Endodermal cell (in vitro differentiated cells): Measurements from ENCODE around the gene PLB1. TPM values are rescaled to one million over a fixed set of nuclear protein-coding genes. Genes with fewer than 3 reads are reported as not detected.

Experiments
- DNase-seq: peaks from one replicate; pipeline ENCODE4 v3.0.0-alpha.2; 2017
- H3K27ac ChIP-seq: 2 replicates; pipeline ENCODE4 v1.5.1; 2013; ENCODE audit warnings: mild to moderate bottlenecking, low read depth, low read length, moderate library complexity
- H3K27me3 ChIP-seq: 2 replicates; pipeline ENCODE4 v1.6.1; 2013; ENCODE audit warnings: mild to moderate bottlenecking, low read length, moderate library complexity; ENCODE audit not compliant: insufficient read depth, control insufficient read depth, poor library complexity, severe bottlenecking
- H3K36me3 ChIP-seq: 2 replicates; pipeline ENCODE4 v1.7.0; 2013; ENCODE audit warnings: mild to moderate bottlenecking, low read length, moderate library complexity; ENCODE audit not compliant: control insufficient read depth, insufficient read depth
- H3K4me1 ChIP-seq: one replicate; pipeline ENCODE4 v1.7.0; 2013; ENCODE audit warnings: low read length; ENCODE audit not compliant: control insufficient read depth, insufficient read depth
- H3K4me3 ChIP-seq: 2 replicates; pipeline ENCODE4 v1.5.1; 2013; ENCODE audit warnings: mild to moderate bottlenecking, low read length, moderate library complexity
- H3K9ac ChIP-seq: 2 replicates; pipeline ENCODE4 v1.6.1; 2013; ENCODE audit warnings: mild to moderate bottlenecking, low read length, moderate library complexity; ENCODE audit not compliant: poor library complexity, severe bottlenecking; ENCODE audit errors: extremely low read depth
- H3K9me3 ChIP-seq: 2 replicates; pipeline ENCODE4 v1.6.1; 2013; ENCODE audit warnings: mild to moderate bottlenecking, low read length, moderate library complexity; ENCODE audit not compliant: control insufficient read depth
- H3K27ac Mint-ChIP-seq: 2 replicates; pipeline ENCODE4 v1.8.0; 2020; ENCODE audit warnings: mixed read lengths
- H3K27me3 Mint-ChIP-seq: 2 replicates; pipeline ENCODE4 v1.8.0; 2021; ENCODE audit warnings: mild to moderate bottlenecking, mixed read lengths; ENCODE audit not compliant: insufficient read depth
- H3K36me3 Mint-ChIP-seq: 2 replicates; pipeline ENCODE4 v1.8.0; 2020; ENCODE audit warnings: low read depth, mixed read lengths
- H3K4me1 Mint-ChIP-seq: 2 replicates; pipeline ENCODE4 v1.8.0; 2020; ENCODE audit warnings: mixed read lengths
- H3K4me3 Mint-ChIP-seq: 2 replicates; pipeline ENCODE4 v1.8.0; 2020; ENCODE audit warnings: mild to moderate bottlenecking, moderate library complexity, mixed read lengths
- H3K9me3 Mint-ChIP-seq: 2 replicates; pipeline ENCODE4 v1.8.0; 2020; ENCODE audit warnings: mild to moderate bottlenecking, mixed read lengths
- WGBS, 2 experiments: methylation state at CpG; one replicate each; pipeline versions ENCODE4 v1.1.5 to v1.1.7; 2013; ENCODE audit warnings: missing lambda C conversion rate in 2 of 2, mixed read lengths in 1 of 2; ENCODE audit not compliant: insufficient coverage in 1 of 2, insufficient read length in 1 of 2; 5-methylcytosine and 5-hydroxymethylcytosine counted together
- total RNA-seq, 2 donors: library from RNA; stranded (reverse); fragmentation: NEBNext Ultra II Directional in 1 of 2; extraction: Animal tissue kit (Norgen Biotek cat#: 25700) in 1 of 2; gene quantifications; 2 replicates in 1 of 2; 3 replicates in 1 of 2; pipeline ENCODE4 v1.2.1, GENCODE V29; 2021
- TF ChIP-seq, protein P1 (sequence below): fragments of 200-600 bp; sonication (generic); conservative IDR thresholded peaks from 2 replicates; pipeline ENCODE4 v1.5.0; 2021; ENCODE audit warnings: antibody characterized with exemption, mild to moderate bottlenecking

The PLB1 gene
- total RNA-seq, 2 donors from 2014 or later = 0.35 to 0.38 TPM

DNA sequence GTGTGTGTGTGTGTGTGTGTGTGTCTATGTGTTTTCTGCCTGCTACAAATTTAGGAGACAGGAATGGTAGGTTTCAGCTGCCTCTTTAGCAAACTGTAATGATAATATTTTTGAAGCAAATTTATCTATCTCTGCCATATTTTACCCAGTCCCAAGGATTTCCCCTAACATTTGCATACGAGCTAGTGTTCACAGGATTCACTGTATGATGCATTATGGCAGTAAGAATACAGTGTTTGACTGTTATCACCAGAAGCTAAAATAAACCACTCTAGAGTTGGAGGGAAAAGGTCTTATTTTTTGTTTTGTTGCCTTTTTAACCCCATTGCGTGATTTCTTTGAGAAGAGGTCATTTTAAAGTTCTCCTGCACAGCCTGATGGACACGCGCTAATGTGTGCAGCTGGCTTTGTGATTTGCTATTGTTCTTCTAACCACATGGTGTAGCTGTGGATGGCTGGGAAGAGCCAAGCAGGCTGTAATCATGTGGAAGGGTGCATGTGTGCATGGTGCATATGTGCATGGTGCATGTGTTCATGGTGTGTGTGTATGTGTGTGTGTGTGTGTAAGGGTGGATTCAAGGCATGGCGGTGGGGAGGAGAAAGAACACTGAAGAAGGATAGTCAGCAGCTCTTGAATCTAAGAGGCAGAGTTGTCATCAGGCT is 62.4 kb downstream of the PLB1 start:
- H3K36me3 Mint-ChIP-seq = no peaks in the 10 kb centered on the region
- H3K27me3 Mint-ChIP-seq = peaks cover 4% of the 10 kb centered on the region
- peaks cover 20% of the 10 kb centered on the region for H3K4me1 Mint-ChIP-seq
- no peaks in the 10 kb centered on the region for H3K9me3 Mint-ChIP-seq
- H3K27ac ChIP-seq = no peak overlapping the region
- H3K36me3 ChIP-seq = no peaks in the 10 kb centered on the region
- H3K4me3 Mint-ChIP-seq = no peak overlapping the region
- WGBS, 2 experiments = 88 to 97% methylated on average over 4 to 5 of the region's 5 CpGs
- no peaks in the 10 kb centered on the region for H3K9me3 ChIP-seq
- no peak overlapping the region for H3K27ac Mint-ChIP-seq
- TF ChIP-seq, protein P1, sequence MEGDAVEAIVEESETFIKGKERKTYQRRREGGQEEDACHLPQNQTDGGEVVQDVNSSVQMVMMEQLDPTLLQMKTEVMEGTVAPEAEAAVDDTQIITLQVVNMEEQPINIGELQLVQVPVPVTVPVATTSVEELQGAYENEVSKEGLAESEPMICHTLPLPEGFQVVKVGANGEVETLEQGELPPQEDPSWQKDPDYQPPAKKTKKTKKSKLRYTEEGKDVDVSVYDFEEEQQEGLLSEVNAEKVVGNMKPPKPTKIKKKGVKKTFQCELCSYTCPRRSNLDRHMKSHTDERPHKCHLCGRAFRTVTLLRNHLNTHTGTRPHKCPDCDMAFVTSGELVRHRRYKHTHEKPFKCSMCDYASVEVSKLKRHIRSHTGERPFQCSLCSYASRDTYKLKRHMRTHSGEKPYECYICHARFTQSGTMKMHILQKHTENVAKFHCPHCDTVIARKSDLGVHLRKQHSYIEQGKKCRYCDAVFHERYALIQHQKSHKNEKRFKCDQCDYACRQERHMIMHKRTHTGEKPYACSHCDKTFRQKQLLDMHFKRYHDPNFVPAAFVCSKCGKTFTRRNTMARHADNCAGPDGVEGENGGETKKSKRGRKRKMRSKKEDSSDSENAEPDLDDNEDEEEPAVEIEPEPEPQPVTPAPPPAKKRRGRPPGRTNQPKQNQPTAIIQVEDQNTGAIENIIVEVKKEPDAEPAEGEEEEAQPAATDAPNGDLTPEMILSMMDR = no peak
- H3K27me3 ChIP-seq = no peaks in the 10 kb centered on the region
- H3K4me1 ChIP-seq = peaks cover 16% of the 10 kb centered on the region
- DNase-seq = no peak
- no peak overlapping the region for H3K9ac ChIP-seq
- H3K4me3 ChIP-seq = no peak overlapping the region

DNA sequence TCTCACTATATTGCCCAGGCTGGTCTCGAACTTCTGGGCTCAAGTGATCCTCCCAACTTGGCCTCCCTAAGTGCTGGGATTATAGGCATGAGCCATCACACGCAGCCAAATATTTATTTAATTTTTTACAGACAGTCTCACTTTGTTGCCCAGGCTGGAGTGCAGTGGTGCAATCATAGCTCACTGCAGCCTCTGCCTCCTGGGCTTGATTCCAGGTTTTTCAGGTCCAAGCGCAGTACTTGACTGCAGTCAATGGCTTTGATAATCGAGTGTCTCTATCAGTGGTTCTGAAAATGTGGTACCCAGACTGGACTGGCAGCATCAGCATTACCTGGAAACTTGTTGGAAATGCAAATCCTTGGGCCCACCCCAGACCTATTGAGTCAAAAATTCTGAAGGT is 63.1 kb downstream of the PLB1 start:
- Mint-ChIP-seq H3K9me3 (no peaks in the 10 kb centered on the region), H3K4me1 (peaks cover 20% of the 10 kb centered on the region), H3K36me3 (no peaks in the 10 kb centered on the region), H3K27ac (no peak overlapping the region), H3K27me3 (peaks cover 4% of the 10 kb centered on the region), H3K4me3 (no peak overlapping the region)
- H3K4me3 ChIP-seq = no peak overlapping the region
- H3K9ac ChIP-seq = no peak overlapping the region
- no peak overlapping the region for H3K27ac ChIP-seq
- DNase-seq = no peak
- TF ChIP-seq, protein P1 = no peak
- no peaks in the 10 kb centered on the region for H3K36me3 ChIP-seq
- 95 to 96% methylated on average over 3 to 4 of the region's 4 CpGs for WGBS, 2 experiments
- peaks cover 16% of the 10 kb centered on the region for H3K4me1 ChIP-seq
- no peaks in the 10 kb centered on the region for H3K9me3 ChIP-seq
- no peaks in the 10 kb centered on the region for H3K27me3 ChIP-seq

DNA sequence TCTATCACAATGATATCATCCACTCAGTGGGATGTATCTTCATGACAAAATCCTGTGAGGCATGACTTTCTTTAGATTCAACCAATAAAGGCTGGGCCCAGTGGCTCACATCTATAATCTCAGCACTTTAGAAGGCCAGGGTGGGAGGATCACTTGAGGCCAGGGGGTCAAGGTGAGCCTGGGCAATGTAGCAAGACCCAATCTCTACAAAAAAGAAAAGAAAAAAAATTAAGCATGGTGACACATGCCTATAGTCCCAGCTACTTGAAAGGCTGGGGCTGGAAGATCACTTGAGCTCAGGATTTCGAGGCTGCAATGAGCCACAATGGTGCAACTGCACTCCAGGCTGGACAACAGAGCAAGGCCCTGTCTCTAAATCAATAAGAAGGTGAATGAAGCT is 68.0 kb downstream of the PLB1 start:
- no peak for DNase-seq
- no peak overlapping the region for H3K4me3 Mint-ChIP-seq
- H3K4me1 ChIP-seq = no peaks in the 10 kb centered on the region
- H3K36me3 Mint-ChIP-seq = no peaks in the 10 kb centered on the region
- peaks cover 11% of the 10 kb centered on the region for H3K27me3 ChIP-seq
- H3K27me3 Mint-ChIP-seq = peaks cover 31% of the 10 kb centered on the region
- no peak overlapping the region for H3K4me3 ChIP-seq
- no peaks in the 10 kb centered on the region for H3K9me3 ChIP-seq
- no peak overlapping the region for H3K9ac ChIP-seq
- H3K36me3 ChIP-seq = no peaks in the 10 kb centered on the region
- TF ChIP-seq, protein P1 = no peak
- H3K27ac Mint-ChIP-seq = no peak overlapping the region
- H3K27ac ChIP-seq = no peak overlapping the region
- no peaks in the 10 kb centered on the region for H3K4me1 Mint-ChIP-seq
- no peaks in the 10 kb centered on the region for H3K9me3 Mint-ChIP-seq
- WGBS, 2 experiments = 91 to 95% methylated on average over 1 of the region's 1 CpG
